DND-41 (cell line): ENCODE measurements around the gene CNIH2.

ENCODE experiments used
- CTCF ChIP-seq: IDR thresholded peaks from 2 replicates; pipeline ENCODE4 v1.5.1; 2012; ENCODE audit warnings: borderline replicate concordance, low read length, moderate library complexity, mild to moderate bottlenecking; ENCODE audit not compliant: poor library complexity, severe bottlenecking; ENCODE audit errors: extremely low read depth
- EZH2 ChIP-seq: IDR thresholded peaks from 3 replicates; pipeline ENCODE4 v1.6.1; 2012; ENCODE audit warnings: borderline replicate concordance, low read depth, mild to moderate bottlenecking, moderate library complexity, low read length, inconsistent platforms; ENCODE audit not compliant: severe bottlenecking

- no peak for TF ChIP-seq CTCF
- TF ChIP-seq EZH2, result no peak
Observed at GRCh38 chr11:66230978-66231377, 47.0 kb upstream of the CNIH2 start.
